ENCODE results near the gene AP3S2. TPM values are rescaled to one million over a fixed set of nuclear protein-coding genes. Genes with fewer than 3 reads are reported as not detected.

The AP3S2 gene
- total and polyA plus RNA-seq, 2 donors = 22.5 to 60.9 TPM

GRCh38 chr15:89780601-89781000 lies 113.2 kb downstream of the AP3S2 start:
- no peak for DNase-seq (ENCODE audit: extremely low spot score)
- no peak overlapping the region for H3K27ac ChIP-seq (ENCODE audit: low read depth)
- WGBS = 79% methylated on average over 6 of the region's 6 CpGs

More at GRCh38 chr15:89780601-89781000, 113.2 kb downstream of the AP3S2 start:
- no peaks in the 10 kb centered on the region for H3K36me3 ChIP-seq (ENCODE audit: insufficient read depth)
- H3K4me3 ChIP-seq (ENCODE audit: low read depth, low read length) = no peak overlapping the region
- no peaks in the 10 kb centered on the region for H3K4me1 ChIP-seq (ENCODE audit: insufficient read depth)

Small RNA genes lying within 50 kb of the gene (small RNA-seq; reads per million reads assigned to genes)
- gene MIR5009 (not detected), gene MIR5094 (not detected), gene RNU6-1111P (not detected), gene RNU7-111P (not detected)

Other genes with a start within 250 kb of the AP3S2 start
- gene KIF7, start 238.5 kb downstream of the AP3S2 start, total RNA-seq = 9.4 TPM
- gene KIF7, start 238.5 kb downstream of the AP3S2 start, polyA plus RNA-seq = 9.9 TPM
- 3.6 TPM for gene PLIN1, start 214.6 kb downstream of the AP3S2 start, total RNA-seq
- 24.4 TPM for gene PLIN1, start 214.6 kb downstream of the AP3S2 start, polyA plus RNA-seq
- gene PEX11A, start 203.2 kb downstream of the AP3S2 start, total RNA-seq = 17.1 TPM
- 10.6 TPM for gene PEX11A, start 203.2 kb downstream of the AP3S2 start, polyA plus RNA-seq
- not detected for gene WDR93, start 203.2 kb downstream of the AP3S2 start, total RNA-seq
- gene WDR93, start 203.2 kb downstream of the AP3S2 start, polyA plus RNA-seq = 0.16 TPM
- not detected for gene MESP1, start 142.7 kb downstream of the AP3S2 start, total RNA-seq
- gene MESP1, start 142.7 kb downstream of the AP3S2 start, polyA plus RNA-seq = 0.91 TPM
- gene MESP2, start 117.7 kb downstream of the AP3S2 start, total RNA-seq = not detected
- 0.10 TPM for gene MESP2, start 117.7 kb downstream of the AP3S2 start, polyA plus RNA-seq
- gene ANPEP, start 79.1 kb downstream of the AP3S2 start, total RNA-seq = 14.6 TPM
- gene ANPEP, start 79.1 kb downstream of the AP3S2 start, polyA plus RNA-seq = 26.8 TPM
- gene ARPIN, start 19.0 kb upstream of the AP3S2 start, total RNA-seq = 18.9 TPM
- gene ARPIN, start 19.0 kb upstream of the AP3S2 start, polyA plus RNA-seq = 17.5 TPM
- 9.7 TPM for gene ZNF710, start 107.3 kb upstream of the AP3S2 start, total RNA-seq
- 9.6 TPM for gene ZNF710, start 107.3 kb upstream of the AP3S2 start, polyA plus RNA-seq
- 85.0 TPM for gene IDH2, start 208.5 kb upstream of the AP3S2 start, total RNA-seq
- 105 TPM for gene IDH2, start 208.5 kb upstream of the AP3S2 start, polyA plus RNA-seq